Esophagus muscularis mucosa (tissue), 4 donors: Measurements from ENCODE around the gene TRAPPC3. TPM values are rescaled to one million over a fixed set of nuclear protein-coding genes. Genes with fewer than 3 reads are reported as not detected.
"Not testable (repeated sequence)": the region's sequence is repeated elsewhere in the genome, so short reads cannot be mapped to it uniquely, and the experiment has no call there.

Experiments used
- DNase-seq: peaks from one replicate; pipeline ENCODE4 v3.0.0-alpha.2; 2017; ENCODE audit errors: extremely low spot score
- H3K27ac ChIP-seq, 4 donors: fragments of 200-600 bp; sonication (generic); replicated peaks in 1 of 4; 1 replicate in 3 of 4; 2 replicates in 1 of 4; pipeline ENCODE4 v1.5.1; 2016 to 2019; ENCODE audit warnings: mild to moderate bottlenecking in 1 of 4
- H3K27me3 ChIP-seq, 4 donors: fragments of 200-600 bp; sonication (generic); one replicate each; pipeline versions ENCODE4 v1.5.1 to v1.6.0; 2016 to 2019
- H3K36me3 ChIP-seq, 4 donors: fragments of 200-600 bp; sonication (generic); one replicate each; pipeline ENCODE4 v1.5.1; 2016 to 2019
- H3K4me1 ChIP-seq, 4 donors: fragments of 200-600 bp; sonication (generic); one replicate each; pipeline ENCODE4 v1.5.1; 2016 to 2019
- H3K4me3 ChIP-seq, 4 donors: fragments of 200-600 bp; sonication (generic); 1 replicate in 2 of 4; 2 replicates in 2 of 4; pipeline ENCODE4 v1.5.1; 2016 to 2019; ENCODE audit warnings: mild to moderate bottlenecking in 4 of 4, moderate library complexity in 1 of 4
- H3K9me3 ChIP-seq, 4 donors: fragments of 200-600 bp; sonication (generic); 1 replicate in 3 of 4; 2 replicates in 1 of 4; pipeline ENCODE4 v1.5.1; 2016 to 2019
- EP300 ChIP-seq: sonication (generic); formaldehyde crosslinking; IDR thresholded peaks from one replicate; pipeline ENCODE4 v1.6.1; 2017; ENCODE audit warnings: antibody characterized with exemption
- POLR2A ChIP-seq: fragments of 450-650 bp; IDR thresholded peaks from one replicate; pipeline ENCODE4 v1.6.1; 2017; ENCODE audit warnings: antibody characterized with exemption, moderate library complexity, mild to moderate bottlenecking, low read depth
- POLR2AphosphoS5 ChIP-seq, 2 donors: sonication (generic); formaldehyde crosslinking; IDR thresholded peaks; one replicate each; pipeline ENCODE4 v1.6.1; 2017; ENCODE audit warnings: antibody characterized with exemption in 2 of 2
- WGBS: methylation state at CpG from one replicate; pipeline ENCODE4 v1.1.5; 2018; 5-methylcytosine and 5-hydroxymethylcytosine counted together
- intact Hi-C: fragments of 100-400 bp; cut with DNase I; formaldehyde crosslinking; loops from one replicate; pipeline ENCODE4 v1.15.1; 2023
- total RNA-seq, 4 donors: library from RNA; depleted of rRNA; stranded (reverse); fragments of >200 nt; gene quantifications; one replicate each; pipeline versions ENCODE4 v1.1.0 to v1.2.1, GENCODE V29; 2016
- TF ChIP-seq, protein P1 (sequence below), 3 experiments: fragments of 200-600 bp in 2 of 3; fragments of 450-650 bp in 1 of 3; sonication (generic) in 2 of 3; IDR thresholded peaks; one replicate each; pipeline ENCODE4 v1.5.1; 2017 to 2019; ENCODE audit warnings: antibody characterized with exemption in 3 of 3, mild to moderate bottlenecking in 2 of 3, moderate library complexity in 1 of 3

TRAPPC3 gene
- 100 to 1,000 TPM in 3 of 4 donors, 10 to 100 TPM in 1; 97.9 to 164 (median 122) TPM for total RNA-seq

DNA sequence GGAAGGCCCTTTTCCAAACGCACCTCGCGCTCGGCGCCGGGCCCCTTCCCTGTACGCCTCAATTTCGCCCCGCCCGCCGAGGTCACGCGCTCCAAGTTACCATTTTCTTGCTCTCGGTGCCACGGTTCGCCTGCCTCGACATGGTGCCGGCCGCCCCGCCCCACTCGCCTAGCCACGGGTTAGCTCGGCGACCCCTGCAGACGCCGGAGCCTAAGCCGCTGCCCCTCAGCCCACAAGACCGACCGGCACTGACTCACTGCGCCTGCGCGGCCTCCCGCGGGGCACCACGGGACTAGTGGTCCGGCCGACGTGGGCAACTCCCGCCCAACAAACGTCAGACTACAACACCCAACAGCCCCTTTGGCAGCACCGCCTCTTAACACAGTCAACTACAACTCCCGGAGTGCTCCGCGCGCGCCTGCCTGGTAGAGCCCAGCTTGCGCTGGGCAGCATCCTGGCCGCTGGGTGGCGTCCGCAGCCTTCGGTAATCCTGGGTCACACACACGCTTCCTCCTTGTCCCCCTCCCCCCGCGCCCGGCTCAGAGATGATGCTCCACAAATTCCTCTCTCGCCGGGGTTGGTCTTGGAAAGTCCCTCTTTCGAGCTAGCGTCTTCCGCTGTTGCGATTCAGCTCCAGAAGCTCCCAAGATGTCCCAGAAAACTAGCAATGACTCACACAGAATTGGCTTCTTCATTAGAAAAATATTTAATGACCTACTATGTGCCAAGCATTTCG is at the start of gene TRAPPC3:
Gene TRAPPC3, minus strand, starts transcription at position 250 of the 736 bp plus-strand sequence. Its CDS starts 108 bp downstream, at position 142.
- Histone ChIP-seq H3K4me1 (peaks cover 42 to 71% (median 62%) of the 10 kb centered on the region in 4 donors), H3K27ac (peak within 1 kb of the TSS; percentile 93 to 98 (median 96)), H3K4me3 (peak within 1 kb of the TSS; percentile 71 to 87 (median 84)), H3K27me3 (no peaks in the 10 kb centered on the region), H3K9me3 (no peaks in the 10 kb centered on the region), H3K36me3 (peaks cover 0 to 11% (median 0%) of the 10 kb centered on the region in 4 donors)
- WGBS = 1% methylated on average over 24 of the region's 62 CpGs
- intact Hi-C loops = loop anchor here (2.0 to 5.0 kb wide), 2 partner anchors 39 to 138 kb away; no protein-coding TSS in a partner anchor
- TF ChIP-seq, protein P1, sequence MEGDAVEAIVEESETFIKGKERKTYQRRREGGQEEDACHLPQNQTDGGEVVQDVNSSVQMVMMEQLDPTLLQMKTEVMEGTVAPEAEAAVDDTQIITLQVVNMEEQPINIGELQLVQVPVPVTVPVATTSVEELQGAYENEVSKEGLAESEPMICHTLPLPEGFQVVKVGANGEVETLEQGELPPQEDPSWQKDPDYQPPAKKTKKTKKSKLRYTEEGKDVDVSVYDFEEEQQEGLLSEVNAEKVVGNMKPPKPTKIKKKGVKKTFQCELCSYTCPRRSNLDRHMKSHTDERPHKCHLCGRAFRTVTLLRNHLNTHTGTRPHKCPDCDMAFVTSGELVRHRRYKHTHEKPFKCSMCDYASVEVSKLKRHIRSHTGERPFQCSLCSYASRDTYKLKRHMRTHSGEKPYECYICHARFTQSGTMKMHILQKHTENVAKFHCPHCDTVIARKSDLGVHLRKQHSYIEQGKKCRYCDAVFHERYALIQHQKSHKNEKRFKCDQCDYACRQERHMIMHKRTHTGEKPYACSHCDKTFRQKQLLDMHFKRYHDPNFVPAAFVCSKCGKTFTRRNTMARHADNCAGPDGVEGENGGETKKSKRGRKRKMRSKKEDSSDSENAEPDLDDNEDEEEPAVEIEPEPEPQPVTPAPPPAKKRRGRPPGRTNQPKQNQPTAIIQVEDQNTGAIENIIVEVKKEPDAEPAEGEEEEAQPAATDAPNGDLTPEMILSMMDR (IDR thresholded peaks at IDR 0.05) = peak in 2 of 3 experiments; percentile 98 to 99
- TF ChIP-seq POLR2A (peak; percentile 91), EP300 (no peak), POLR2AphosphoS5 (IDR thresholded peaks at IDR 0.05) (peak; percentile 97 to 98)
- peak; percentile 100 for DNase-seq

DNA sequence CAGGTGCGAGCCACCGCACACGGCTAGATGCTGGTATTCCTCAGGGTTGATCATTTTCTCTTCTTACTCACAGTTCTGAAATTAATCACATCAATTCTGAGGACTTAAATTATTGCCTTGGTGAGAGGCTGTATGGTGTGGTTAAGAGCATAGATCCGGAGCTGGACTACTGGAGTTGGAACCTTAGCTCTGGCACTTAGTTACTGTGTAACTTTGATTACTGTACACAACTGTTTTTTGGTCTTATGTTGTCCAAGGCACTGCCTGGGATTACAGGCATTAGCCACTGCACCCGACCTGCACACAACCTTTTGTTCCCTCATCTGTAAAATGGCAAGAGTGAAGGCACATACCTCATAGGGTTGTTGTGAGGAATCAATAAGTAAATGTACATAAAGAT is 49.4 kb upstream of the TRAPPC3 start:
- no peak overlapping the region for H3K4me3 ChIP-seq
- no peak for DNase-seq
- H3K27ac ChIP-seq = peak overlapping the region in 1 of 4 donors; percentile 89
- intact Hi-C loops = no loop called here
- 92% methylated on average over 5 of the region's 5 CpGs for WGBS
- no peaks in the 10 kb centered on the region for H3K36me3 ChIP-seq
- H3K4me1 ChIP-seq = peaks cover 23 to 38% (median 34%) of the 10 kb centered on the region in 4 donors
- no peaks in the 10 kb centered on the region for H3K27me3 ChIP-seq
- H3K9me3 ChIP-seq = no peaks in the 10 kb centered on the region
- TF ChIP-seq POLR2AphosphoS5 (IDR thresholded peaks at IDR 0.05) (no peak), POLR2A (no peak), EP300 (no peak)
- TF ChIP-seq, protein P1 (IDR thresholded peaks at IDR 0.05) = no peak

DNA sequence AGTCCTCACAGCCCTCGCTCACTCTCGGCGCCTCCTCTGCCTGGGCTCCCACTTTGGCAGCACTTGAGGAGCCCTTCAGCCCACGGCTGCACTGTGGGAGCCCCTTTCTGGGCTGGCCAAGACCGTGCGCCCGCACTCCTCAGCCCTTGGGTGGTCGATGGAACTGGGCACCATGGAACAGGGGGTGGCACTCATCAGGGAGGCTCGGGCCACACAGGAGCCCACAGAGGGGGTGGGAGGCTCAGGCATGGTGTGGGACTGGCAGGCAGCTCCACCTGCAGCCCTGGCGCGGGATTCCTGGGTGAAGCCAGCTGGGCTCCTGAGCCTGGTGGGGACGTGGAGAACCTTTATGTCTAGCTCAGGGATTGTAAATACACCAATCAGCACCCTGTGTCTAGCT is 47.5 kb upstream of the TRAPPC3 start:
- DNase-seq, intact Hi-C loops, H3K27me3 ChIP-seq, H3K4me3 ChIP-seq, H3K36me3 ChIP-seq, H3K27ac ChIP-seq, H3K9me3 ChIP-seq: not testable (repeated sequence)
- H3K4me1 ChIP-seq = peaks cover 12 to 28% (median 23%) of the 10 kb centered on the region in 4 donors
- 88% methylated on average over 9 of the region's 12 CpGs for WGBS

DNA sequence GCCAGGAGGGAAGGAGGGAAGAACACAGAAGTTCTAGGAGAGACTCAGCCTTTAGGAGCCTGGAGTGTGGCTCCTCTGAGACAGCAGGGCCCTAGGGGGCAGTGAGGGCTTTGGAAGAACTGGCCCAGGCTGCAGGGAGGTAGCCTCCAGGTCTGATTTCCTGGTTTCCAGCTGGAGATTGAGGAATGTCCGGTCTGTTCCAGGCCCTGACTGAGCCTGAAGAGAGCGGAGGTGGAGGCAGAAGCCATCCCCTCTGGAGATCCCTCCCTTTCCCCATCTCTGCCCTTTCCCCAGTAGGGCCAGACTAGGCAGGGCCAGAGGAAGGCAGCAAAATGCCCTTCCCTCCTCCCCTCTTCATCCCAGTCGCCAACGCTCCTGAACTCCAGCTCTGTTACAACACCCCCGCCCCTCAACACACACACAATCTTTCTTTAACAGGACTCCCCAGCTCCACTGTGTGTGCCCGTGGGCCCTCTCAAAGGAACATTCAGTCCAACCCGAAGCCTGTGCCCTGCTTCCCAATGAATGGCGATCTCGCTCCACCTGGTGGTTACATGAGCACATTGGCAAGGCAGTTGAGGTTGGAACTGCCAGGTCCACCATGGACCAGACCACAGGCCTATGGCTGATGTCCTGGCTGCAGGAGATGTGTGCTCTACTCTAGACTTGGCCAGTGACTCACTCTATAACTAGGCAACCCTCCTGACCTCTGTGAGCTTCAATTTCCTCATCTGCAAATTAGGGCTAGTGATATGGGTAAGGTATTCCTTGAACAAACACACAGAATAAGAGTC is 38.7 kb upstream of the TRAPPC3 start:
- peaks cover 11 to 36% (median 27%) of the 10 kb centered on the region in 4 donors for H3K4me1 ChIP-seq
- H3K36me3 ChIP-seq = no peaks in the 10 kb centered on the region
- DNase-seq = peak; percentile 97
- WGBS = 2% methylated on average over 9 of the region's 9 CpGs
- H3K27me3 ChIP-seq = no peaks in the 10 kb centered on the region
- H3K27ac ChIP-seq = peak overlapping the region; percentile 87 to 90 (median 88)
- intact Hi-C loops = loop anchor here (2.0 to 5.0 kb wide), 2 partner anchors 39 to 91 kb away; partner anchors contain the start of gene TRAPPC3
- no peaks in the 10 kb centered on the region for H3K9me3 ChIP-seq
- TF ChIP-seq POLR2AphosphoS5 (IDR thresholded peaks at IDR 0.05) (peak; percentile 82 to 91), POLR2A (no peak), EP300 (no peak)
- TF ChIP-seq, protein P1 (IDR thresholded peaks at IDR 0.05) = peak; percentile 90 to 95 (median 93)
- H3K4me3 ChIP-seq = no peak overlapping the region
